GM19239 (cell line): ENCODE results near the gene ARPC2.

ENCODE experiments used
- DNase-seq: peaks from one replicate; pipeline ENCODE4 v3.0.0; 2011; ENCODE audit warnings: low spot score; ENCODE audit not compliant: insufficient read length
- FAIRE-seq: peaks from 2 replicates; lab custom pipeline; 2011; peaks lifted over from hg19 to GRCh38; lab: Jason Lieb, UNC

The ARPC2 gene

DNA sequence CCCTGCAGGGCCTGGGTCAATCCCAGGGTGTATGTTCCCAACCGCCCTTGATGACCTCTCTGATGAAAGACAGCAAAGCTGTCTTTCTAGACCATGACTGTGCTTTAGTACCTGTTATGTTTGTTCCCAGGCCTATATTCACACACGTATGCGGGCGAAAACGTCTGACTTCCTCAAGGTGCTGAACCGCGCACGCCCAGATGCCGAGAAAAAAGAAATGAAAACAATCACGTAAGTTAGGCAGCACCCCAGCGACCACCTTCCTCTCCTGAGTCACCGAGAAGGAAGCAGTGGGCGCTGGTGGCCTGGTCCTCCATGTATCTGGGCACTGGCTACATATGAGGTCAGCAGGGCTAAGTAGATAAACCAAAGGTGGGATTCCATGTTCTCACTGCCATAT lies 32.7 kb downstream of the ARPC2 start:
- FAIRE-seq = no peak
- DNase-seq = no peak

DNA sequence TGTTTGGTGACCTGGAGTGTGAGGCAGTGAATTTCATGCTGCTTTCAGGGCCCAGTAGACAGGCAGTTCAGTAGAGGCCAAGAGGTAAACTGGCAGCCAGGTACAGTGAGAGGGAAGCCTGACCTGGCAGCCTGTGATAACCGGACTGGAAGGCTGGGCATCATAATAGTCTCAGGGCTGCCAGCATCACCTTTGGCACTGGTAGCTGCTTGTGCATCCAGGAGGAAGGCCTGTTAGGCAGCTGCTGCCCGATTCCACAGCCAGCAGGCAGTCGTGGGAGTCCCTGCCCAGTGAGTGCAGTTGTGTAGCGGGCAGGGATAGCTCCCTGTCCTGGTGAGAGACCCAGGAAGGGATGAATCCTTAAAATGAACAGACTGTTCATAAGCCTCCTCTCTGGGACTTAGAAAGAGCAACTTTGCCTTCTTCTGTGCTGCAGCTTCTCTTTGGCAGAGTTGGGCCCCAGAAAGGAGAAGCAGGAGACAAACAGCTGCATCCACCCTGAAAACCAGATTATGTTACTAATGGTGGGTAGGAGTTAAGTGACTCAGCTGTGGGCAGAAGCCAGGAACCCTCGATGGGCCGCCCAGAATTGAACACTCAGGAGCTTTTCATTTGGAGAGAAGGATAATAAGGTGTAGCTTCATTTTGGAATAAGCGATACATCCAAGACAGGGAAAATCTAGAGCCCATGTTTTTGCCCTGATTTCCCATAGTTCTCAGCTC lies 35.7 kb downstream of the ARPC2 start:
- peak; percentile 4 for FAIRE-seq
- no peak for DNase-seq

DNA sequence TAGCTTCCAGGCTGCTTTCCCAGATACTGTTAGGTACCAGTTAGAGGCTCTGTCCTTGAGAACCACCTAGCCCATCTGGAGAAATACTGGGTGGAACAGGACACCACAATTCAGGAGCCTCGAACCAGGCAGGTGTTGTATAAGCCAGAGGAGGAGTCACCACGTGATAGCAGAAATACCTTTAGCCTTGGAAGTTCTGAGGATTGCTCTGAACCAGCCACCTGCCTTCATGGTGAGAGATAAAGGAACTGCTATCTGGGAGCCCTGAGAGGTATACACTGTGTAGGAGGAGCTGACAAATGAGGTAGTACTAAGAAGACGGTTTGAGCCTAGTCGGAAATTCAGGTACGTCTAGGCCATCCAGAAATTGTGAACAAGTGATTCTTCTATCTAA lies 36.2 kb downstream of the ARPC2 start:
- FAIRE-seq (no peak), DNase-seq (no peak)

DNA sequence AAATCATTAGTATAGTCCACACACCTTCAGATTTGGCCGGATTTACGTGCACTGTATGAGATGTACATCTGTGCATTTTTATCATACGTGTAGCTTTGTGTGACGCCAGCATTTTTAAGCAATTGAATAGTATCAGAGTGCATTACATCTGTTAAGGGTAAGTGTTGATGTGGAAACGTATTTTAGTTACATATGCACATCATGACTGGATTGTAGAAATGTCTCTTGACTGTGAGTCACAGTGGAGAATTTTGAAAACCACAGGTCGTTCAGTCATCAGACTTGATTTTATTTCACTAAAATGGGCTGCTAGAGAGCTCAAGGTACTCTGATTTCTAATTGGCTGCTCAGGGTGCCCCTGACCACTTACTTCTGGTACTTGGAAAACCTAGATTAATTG lies 38.5 kb downstream of the ARPC2 start:
- peak; percentile 28 for FAIRE-seq
- DNase-seq = no peak

DNA sequence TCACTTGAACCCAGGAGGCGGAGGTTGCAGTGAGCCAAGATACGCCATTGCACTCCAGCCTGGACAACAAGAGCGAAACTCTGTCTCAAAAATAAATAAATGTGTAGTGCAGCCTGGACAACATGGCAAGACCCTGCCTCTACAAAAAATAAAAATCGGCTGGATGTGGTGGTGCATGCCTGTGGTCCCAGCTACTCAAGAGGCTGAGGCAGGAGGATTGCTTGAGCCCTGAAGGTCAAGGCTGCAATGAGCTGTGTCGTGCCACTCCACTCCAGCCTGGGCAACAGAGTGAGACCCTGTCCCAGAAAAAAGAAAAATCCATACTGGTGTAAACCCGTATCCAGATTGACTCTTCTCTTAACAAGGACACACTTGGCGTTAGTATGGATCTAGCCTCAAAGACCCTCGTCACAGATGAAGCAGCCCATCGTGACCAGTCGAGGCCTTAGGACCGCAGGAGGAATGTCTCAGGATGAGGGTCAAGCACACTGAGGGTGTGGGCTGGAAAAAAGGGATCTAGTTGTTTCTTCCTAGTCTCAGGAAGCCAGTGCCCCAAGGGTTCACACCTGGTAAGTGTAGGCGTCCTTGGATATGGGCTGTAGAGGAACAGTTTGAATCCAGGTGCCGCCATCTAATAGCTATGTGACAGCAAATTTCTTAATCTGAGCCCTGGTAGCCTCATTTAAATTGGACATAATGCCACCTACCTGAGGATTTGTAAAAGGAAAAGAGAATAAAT lies 39.8 kb downstream of the ARPC2 start:
- DNase-seq = no peak
- no peak for FAIRE-seq

DNA sequence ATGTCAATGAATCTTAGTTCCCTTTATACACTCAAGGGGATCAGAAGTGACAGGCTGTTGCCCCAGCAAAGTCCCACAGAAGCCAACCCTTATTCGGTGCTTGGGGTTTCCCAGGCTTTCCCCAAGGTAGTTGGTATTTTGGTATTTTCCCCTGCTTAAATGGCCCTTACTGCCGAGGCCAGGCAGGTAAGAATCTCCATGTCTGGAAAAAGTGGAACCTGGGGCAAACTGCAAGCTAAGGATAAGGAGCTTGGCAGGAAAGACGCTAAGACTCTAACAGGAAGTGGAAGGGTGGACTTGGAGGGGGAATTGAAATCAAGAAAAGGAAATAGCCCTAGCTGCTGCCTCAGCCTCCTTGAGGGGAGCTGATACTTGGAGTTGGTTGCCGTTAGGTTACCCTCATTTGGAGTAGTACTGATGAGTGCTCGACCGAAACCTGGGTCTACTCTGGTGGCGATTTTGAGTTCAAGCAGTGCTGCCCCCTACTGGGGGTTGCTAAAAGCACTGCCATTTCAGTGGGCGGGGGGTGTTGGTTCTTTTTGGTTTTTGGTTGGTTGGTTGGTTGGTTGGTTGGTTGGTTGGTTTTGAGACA lies 40.5 kb downstream of the ARPC2 start:
- FAIRE-seq = peak; percentile 95
- peak; percentile 76 for DNase-seq

DNA sequence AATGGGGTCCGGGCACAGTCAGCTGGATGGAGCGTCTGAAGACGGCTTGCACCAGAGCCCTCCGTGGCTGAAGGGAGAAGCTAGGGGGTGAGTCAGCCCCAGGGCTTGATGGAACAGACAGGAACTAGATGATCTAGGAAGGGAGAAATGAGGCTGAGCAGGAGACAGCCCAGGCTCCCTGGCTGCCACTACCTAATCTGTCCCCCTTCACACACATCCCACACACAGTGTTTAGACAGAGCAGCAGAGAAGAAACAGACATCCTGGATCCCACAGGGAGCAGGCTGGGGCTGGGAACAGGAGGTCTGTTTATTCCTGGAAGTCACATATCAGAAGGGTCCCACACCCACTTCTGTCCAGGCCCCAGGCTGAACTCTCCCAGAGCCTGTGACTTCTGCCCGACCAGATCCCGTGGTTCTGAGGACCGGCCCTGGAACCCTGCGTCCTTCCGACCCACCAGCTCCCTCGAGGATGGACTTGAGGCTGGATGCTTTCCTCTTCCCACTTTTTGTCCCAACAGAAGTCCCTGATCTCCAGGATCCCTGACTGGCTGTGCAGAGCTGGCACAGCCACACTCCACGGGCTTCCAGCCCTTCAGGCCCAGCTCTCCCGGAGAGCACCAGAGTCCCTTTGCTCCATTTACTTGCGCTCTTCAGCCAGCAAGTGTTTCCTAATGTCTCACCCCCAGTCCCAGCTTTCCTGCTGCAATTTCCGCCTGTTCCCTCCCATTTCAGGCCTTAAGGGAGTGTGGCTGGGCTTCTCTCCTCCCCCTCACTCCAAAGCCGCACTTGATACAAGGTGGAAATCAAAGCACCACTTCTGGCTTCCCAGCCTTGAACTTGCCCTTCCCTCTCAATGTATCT lies 42.3 kb downstream of the ARPC2 start:
- DNase-seq (no peak), FAIRE-seq (no peak)

DNA sequence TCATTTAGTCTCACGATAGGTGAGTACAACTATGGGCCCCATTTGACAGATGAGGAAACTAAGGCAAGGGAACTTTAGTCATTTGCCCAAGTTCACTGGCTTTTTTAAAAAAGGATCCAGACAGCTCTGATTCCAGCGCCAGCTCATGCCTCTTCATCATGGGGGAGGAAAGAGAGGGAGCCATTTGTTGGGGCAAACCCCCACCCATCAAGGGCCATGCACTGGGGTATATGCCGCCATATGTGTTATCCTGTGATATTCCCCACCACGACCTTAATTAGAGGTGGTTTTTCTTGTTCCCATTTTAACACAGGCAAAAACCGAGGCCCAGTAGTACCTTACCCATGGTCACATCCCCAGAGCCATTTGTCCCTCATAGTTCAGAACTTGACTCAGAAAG lies 43.2 kb downstream of the ARPC2 start:
- DNase-seq = no peak
- FAIRE-seq = no peak

DNA sequence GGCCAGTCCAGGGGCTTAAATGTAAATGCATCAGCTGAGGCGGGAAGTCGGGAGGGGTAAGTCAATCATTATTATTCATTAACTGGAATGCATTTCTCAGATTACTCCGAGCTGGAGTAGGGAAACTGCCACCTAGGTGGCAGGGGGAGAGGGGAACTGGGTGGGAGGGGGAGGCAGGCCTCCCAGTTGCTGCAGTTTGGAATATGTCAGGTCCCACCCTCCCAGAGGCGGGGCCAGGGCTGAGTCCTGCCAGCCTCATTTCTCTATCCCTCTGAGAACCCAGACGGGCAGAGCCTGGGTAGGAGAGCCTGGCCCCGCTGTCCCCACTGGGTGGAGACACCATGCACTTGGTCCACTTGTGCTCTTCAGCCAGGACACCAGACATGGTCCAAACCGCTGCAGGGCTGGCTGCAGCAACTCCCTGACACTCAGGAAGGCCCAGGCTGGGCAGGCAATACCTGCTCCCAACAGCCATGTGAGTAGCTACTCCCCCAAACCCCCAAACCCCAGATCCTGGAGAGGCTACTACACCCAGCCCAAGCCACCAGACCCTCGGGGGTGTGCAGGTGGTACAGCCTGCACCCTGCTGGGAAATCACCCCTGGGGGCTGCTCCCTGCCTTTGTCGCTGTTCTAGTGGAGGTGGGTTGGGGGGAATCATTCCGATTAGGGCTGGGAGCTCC lies 43.9 kb downstream of the ARPC2 start, which contains the start of gene GPBAR1:
Gene GPBAR1 (plus strand): TSS at position 274 of the 681 bp plus-strand sequence. CDS start 1,710 bp downstream, outside the sequence.
- DNase-seq = no peak

DNA sequence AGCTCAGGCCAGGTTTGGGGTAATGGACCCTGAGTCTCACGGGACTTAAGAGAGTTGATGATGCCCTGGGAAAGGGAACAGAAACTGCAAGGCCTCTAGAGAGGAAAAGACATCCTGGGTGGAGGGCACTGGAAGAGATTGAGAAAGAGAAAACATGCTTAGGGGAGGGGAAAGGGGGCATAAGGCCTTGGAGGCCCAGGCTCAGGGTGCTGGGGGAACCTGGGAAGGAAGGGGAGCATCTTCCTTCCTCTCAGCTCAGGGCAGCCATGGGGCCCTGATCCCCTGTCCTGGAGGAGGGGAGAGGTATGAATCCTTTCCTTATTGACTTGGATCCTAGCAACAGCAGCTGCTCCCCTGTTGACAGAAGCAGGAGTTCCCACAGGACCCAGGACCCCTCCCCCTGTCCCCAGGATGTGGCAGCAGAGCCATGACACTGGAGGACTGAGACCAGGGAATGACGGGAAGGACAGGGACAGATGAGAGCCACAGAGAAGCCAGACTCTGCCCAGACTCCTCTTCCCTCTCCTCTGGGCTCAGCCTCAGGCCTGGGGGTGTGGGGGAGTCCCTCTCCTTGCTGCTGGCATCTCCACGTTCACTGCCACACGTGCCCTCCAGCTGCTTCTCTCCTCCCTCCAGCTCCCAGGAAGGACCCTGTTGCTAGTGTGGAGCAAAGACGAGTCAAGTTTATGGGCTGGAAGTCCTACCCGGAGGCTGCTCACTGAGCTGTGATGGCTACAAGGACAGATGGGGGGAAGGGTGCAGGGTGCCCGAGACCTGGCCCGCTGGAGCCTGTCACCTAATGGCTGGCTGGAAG lies 44.6 kb downstream of the ARPC2 start:
- no peak for DNase-seq

More for the DNA sequence above, 43.9 kb downstream of the ARPC2 start, which contains the start of gene GPBAR1:
- no peak for FAIRE-seq

DNA sequence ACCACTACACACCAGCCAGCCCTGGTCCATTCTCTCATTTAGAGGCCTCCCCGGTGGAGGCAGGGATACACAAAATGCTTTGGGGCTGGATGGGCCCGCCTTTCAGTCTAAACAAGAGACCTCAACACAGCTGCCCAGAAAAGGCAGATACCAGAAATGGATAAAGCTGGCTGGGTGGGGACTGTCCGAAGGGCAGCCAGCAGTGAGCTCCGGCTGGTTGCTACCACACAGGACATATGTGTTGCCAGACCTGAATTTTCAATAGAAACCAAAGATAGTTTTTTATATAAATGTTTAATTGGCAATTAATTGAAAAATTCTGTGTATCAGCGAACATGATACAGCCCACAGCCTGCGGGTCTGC lies 45.2 kb downstream of the ARPC2 start:
- no peak for DNase-seq
- no peak for FAIRE-seq

More for the DNA sequence above, 44.6 kb downstream of the ARPC2 start:
- FAIRE-seq = no peak

DNA sequence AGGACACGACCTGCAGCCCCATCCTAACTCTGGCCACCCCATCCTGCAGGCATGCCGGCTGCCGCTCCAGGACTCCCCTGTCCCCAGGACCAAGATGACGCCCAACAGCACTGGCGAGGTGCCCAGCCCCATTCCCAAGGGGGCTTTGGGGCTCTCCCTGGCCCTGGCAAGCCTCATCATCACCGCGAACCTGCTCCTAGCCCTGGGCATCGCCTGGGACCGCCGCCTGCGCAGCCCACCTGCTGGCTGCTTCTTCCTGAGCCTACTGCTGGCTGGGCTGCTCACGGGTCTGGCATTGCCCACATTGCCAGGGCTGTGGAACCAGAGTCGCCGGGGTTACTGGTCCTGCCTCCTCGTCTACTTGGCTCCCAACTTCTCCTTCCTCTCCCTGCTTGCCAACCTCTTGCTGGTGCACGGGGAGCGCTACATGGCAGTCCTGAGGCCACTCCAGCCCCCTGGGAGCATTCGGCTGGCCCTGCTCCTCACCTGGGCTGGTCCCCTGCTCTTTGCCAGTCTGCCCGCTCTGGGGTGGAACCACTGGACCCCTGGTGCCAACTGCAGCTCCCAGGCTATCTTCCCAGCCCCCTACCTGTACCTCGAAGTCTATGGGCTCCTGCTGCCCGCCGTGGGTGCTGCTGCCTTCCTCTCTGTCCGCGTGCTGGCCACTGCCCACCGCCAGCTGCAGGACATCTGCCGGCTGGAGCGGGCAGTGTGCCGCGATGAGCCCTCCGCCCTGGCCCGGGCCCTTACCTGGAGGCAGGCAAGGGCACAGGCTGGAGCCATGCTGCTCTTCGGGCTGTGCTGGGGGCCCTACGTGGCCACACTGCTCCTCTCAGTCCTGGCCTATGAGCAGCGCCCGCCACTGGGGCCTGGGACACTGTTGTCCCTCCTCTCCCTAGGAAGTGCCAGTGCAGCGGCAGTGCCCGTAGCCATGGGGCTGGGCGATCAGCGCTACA lies 45.9 kb downstream of the ARPC2 start:
- DNase-seq (no peak), FAIRE-seq (no peak)

DNA sequence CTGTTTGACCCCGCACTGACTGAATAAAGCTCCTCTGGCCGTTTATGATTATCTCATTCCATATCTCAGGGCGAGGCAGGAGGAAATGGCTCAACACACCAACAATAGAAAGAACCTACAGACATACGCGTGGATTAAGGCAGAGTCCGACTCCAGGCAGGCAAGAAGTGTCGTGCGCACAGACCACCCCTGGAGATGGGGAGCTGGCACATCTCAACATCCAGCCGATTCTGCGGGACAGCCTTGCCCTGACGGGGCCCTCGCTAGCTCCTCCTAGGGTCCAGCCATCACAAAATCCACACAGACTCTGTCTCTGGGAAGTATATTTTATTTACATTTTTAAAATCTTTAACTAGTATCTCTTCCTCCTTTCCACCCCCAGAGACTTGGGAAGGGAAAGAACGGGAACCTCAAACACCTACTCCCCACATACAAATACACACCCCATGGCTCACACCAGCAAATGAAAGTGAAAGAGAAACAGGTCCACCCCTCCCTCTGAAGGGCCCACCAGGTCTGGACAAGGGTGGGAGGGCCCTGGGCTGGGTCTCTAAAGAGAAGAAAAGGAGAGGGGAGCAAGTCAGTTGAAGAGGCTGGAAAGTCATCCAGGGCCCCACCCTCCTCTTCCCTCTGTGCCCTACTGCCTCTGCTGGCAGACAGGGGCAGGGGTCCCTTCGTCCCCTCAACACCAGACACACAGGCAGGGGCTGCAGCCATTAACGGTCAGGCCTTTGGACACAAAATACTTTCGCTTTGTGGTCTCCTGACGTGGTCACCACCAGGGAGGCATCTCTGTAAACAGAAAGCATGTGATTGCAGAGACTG lies 47.0 kb downstream of the ARPC2 start:
- DNase-seq (no peak), FAIRE-seq (no peak)

DNA sequence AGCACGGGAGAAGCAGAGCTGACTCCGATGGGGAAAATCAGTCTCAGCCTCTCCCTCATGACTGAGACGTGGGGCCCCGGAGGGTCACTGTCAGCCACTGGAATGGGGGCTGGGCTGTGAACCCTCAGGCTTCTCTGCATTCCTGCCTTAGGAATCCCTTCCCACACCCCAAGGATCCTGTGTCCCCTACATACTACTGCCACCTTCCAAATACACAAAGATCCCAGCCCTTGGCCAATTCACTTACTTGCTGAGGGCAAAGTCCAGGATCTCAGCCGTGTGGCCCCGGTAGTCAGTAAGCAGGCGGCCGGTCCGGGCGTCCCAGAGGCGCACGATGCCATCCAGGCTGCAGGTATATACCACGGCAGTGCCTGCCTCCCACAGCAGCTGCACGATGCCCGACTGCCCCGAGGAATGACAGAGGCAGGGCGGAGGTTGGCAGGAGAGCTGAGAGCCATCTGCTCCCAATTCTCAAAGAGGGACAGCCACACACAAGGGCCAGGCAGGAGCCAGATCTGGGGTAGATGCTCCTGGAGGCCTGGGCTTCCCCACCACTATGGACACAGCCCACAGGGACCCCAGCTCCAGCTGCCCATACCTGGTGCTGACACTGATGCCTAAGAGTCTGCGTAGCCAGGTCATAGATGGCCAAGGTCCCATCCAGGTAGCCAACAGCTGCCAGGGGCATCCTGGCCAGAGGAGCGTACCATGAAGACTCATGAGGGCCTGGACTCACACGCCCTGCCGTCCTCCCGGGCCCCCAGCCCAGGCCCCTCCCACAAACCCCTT lies 48.0 kb downstream of the ARPC2 start:
- FAIRE-seq (no peak), DNase-seq (no peak)

DNA sequence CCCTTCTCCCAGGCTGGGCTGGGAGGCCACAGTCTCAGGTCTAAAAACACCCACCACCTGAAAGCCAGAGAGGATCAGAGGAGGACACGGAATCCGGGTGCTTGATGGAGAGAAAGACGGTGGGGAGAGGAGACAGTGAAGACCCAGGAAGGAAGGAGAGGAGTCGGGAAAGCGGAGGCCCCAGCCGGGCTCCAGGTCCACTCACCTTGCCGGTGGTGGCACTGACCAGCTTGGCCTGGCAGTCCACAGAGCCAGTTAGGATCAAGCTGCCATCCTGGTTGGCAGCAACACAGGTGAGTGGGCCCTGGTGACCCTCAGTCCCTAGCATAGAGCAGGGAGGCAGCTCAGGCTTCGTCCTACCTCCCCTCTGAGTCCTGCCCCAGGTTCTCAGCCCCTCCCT lies 48.6 kb downstream of the ARPC2 start:
- DNase-seq (no peak), FAIRE-seq (no peak)

DNA sequence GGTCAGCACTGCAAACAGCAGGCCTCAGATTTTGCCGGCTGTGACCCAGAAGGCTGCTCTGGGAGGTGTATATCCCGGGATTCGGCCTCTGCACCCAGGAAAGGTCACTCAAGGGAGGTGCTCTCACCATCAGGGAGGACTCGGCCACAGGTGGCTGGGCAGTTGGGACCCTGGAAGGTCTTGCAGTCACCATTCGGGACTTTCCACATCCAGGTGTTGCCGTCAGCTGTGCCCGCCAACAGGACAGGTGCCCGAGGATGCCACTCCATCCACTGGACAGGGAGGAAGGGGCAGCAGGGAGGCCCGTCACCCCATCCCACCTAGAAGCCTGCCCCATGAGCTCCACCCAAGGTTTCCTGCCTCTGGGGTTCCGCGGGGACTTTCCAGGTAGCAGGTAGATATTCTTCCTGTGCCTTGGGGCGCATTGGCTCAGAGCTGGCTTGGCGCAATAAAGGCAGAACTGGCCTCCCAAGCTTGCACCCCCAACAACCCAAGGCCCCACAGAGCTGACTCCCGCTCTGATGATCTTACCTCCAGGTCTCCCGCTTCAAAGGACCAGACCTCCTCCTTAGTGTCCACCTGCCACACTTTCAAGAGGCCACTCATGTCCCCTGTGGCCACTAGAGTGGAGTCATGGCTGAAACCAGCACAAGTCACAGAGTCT lies 49.5 kb downstream of the ARPC2 start:
- DNase-seq (no peak), FAIRE-seq (no peak)
